Measurements from ENCODE around the gene ZNF563.

Gene ZNF563

GRCh38 chr19:12330340-12330739 lies 3.1 kb downstream of the ZNF563 start:
- Histone ChIP-seq H3K79me2 (ENCODE audit: insufficient read depth, low read length) (0 out of 2 replicates have a peak, but pooled peaks cover 3% of the 10 kb centered on the region), H3K4me3 (ENCODE audit: low read depth in 1 of 2, low read length in 2 of 2) (no peak overlapping the region), H4K20me1 (ENCODE audit: insufficient read depth, low read length) (no peaks in the 10 kb centered on the region), H3K9ac (ENCODE audit: low read depth, low read length) (no peak overlapping the region), H3K27me3 (ENCODE audit: insufficient read depth, low read length, poor library complexity) (no peaks in the 10 kb centered on the region), H3K4me1 (ENCODE audit: insufficient read depth, low read length) (peaks cover 29% of the 10 kb centered on the region), H3K36me3 (ENCODE audit: insufficient read depth, low read length) (no peaks in the 10 kb centered on the region; the same call in 1 of the 2 replicates), H3K27ac (ENCODE audit: low read length) (no peak overlapping the region), H3K9me3 (ENCODE audit: insufficient read depth, low read length, severe bottlenecking) (no peaks in the 10 kb centered on the region), H2AFZ (ENCODE audit: low read depth, low read length) (no peak overlapping the region), H3K4me2 (ENCODE audit: insufficient read depth, low read length) (no peak overlapping the region)
- ATAC-seq (ENCODE audit: insufficient read depth, low read depth) = no peak
- TF ChIP-seq EZH2 (IDR thresholded peaks at IDR 0.05; ENCODE audit: borderline replicate concordance, low read depth, low read length, severe bottlenecking) = no peak
- no peak for TF ChIP-seq CTCF (IDR thresholded peaks at IDR 0.05; ENCODE audit: borderline replicate concordance, extremely low read depth, low read length, poor library complexity, severe bottlenecking)
- DNase-seq = no peak

DNA sequence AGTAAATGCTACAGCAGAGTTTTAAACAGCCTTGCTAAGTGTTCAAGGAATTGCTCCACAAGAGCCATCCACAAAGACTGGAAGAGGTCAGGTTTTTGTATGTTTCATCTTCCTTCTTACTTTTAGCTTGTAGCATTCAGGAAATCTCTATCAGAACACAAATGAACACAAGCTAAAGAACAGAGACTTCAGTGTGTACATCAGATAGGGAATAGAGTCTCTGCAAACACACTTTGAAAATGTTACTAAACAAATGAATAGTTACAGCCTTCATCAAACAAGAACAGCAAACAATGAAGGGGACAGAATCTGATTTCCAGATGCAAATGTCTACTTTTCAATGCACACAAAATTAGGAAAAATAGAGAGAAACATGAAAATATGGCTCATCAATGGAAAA lies 7.7 kb downstream of the ZNF563 start:
- peaks cover 6% of the 10 kb centered on the region for H3K9me3 ChIP-seq (ENCODE audit: insufficient read depth, low read length, severe bottlenecking)
- H3K4me3 ChIP-seq (ENCODE audit: low read depth in 1 of 2, low read length in 2 of 2) = no peak overlapping the region
- TF ChIP-seq CTCF (IDR thresholded peaks at IDR 0.05; ENCODE audit: borderline replicate concordance, extremely low read depth, low read length, poor library complexity, severe bottlenecking) (no peak), EZH2 (IDR thresholded peaks at IDR 0.05; ENCODE audit: borderline replicate concordance, low read depth, low read length, severe bottlenecking) (no peak)
- no peak overlapping the region for H3K9ac ChIP-seq (ENCODE audit: low read depth, low read length)
- H3K4me2 ChIP-seq (ENCODE audit: insufficient read depth, low read length) = no peak overlapping the region
- H3K4me1 ChIP-seq (ENCODE audit: insufficient read depth, low read length) = no peaks in the 10 kb centered on the region
- no peak for ATAC-seq (ENCODE audit: insufficient read depth, low read depth)
- peaks cover 14% of the 10 kb centered on the region for H3K36me3 ChIP-seq (ENCODE audit: insufficient read depth, low read length)
- H3K27ac ChIP-seq (ENCODE audit: low read length) = no peak overlapping the region
- no peak overlapping the region for H2AFZ ChIP-seq (ENCODE audit: low read depth, low read length)
- no peaks in the 10 kb centered on the region for H3K27me3 ChIP-seq (ENCODE audit: insufficient read depth, low read length, poor library complexity)
- DNase-seq = no peak
- H3K79me2 ChIP-seq (ENCODE audit: insufficient read depth, low read length) = no peaks in the 10 kb centered on the region
- no peaks in the 10 kb centered on the region for H4K20me1 ChIP-seq (ENCODE audit: insufficient read depth, low read length)

GRCh38 chr19:12318782-12319413 lies 14.5 kb downstream of the ZNF563 start:
- Histone ChIP-seq H3K36me3 (ENCODE audit: insufficient read depth, low read length) (peaks cover 33% of the 10 kb centered on the region), H3K9me3 (ENCODE audit: insufficient read depth, low read length, severe bottlenecking) (peaks cover 6% of the 10 kb centered on the region), H3K79me2 (ENCODE audit: insufficient read depth, low read length) (no peaks in the 10 kb centered on the region), H4K20me1 (ENCODE audit: insufficient read depth, low read length) (no peaks in the 10 kb centered on the region), H3K4me2 (ENCODE audit: insufficient read depth, low read length) (no peak overlapping the region), H3K4me3 (ENCODE audit: low read depth in 1 of 2, low read length in 2 of 2) (no peak overlapping the region), H3K27me3 (ENCODE audit: insufficient read depth, low read length, poor library complexity) (no peaks in the 10 kb centered on the region), H3K4me1 (ENCODE audit: insufficient read depth, low read length) (no peaks in the 10 kb centered on the region), H3K9ac (ENCODE audit: low read depth, low read length) (no peak overlapping the region), H3K27ac (ENCODE audit: low read length) (no peak overlapping the region), H2AFZ (ENCODE audit: low read depth, low read length) (no peak overlapping the region)
- no peak for DNase-seq
- no peak for TF ChIP-seq EZH2 (IDR thresholded peaks at IDR 0.05; ENCODE audit: borderline replicate concordance, low read depth, low read length, severe bottlenecking)
- TF ChIP-seq CTCF (IDR thresholded peaks at IDR 0.05; ENCODE audit: borderline replicate concordance, extremely low read depth, low read length, poor library complexity, severe bottlenecking) = no peak
- no peak for ATAC-seq (ENCODE audit: insufficient read depth, low read depth)

Data from DND-41 (cell line).